Vagina (tissue), 2 donors: ENCODE results near the gene UPK3BL1.
"Not testable (repeated sequence)": the region's sequence is repeated elsewhere in the genome, so short reads cannot be mapped to it uniquely, and the experiment has no call there.

Experiments used
- POLR2A ChIP-seq, 2 donors: fragments of 450-650 bp; IDR thresholded peaks; one replicate each; pipeline ENCODE4 v1.6.1; 2017; ENCODE audit warnings: antibody characterized with exemption in 2 of 2, mild to moderate bottlenecking in 2 of 2, moderate library complexity in 2 of 2
- POLR2AphosphoS5 ChIP-seq, 2 donors: sonication (generic); formaldehyde crosslinking; IDR thresholded peaks; one replicate each; pipeline ENCODE4 v1.9.0; 2017; ENCODE audit warnings: antibody characterized with exemption in 2 of 2, mild to moderate bottlenecking in 2 of 2, low read depth in 1 of 2; ENCODE audit not compliant: insufficient read depth in 1 of 2
- TF ChIP-seq, protein P1 (sequence below), 3 experiments: fragments of 450-650 bp in 2 of 3; fragments of 200-600 bp in 1 of 3; sonication (generic) in 1 of 3; IDR thresholded peaks; one replicate each; pipeline ENCODE4 v1.5.1; 2017 to 2019; ENCODE audit warnings: antibody characterized with exemption in 3 of 3, mild to moderate bottlenecking in 2 of 3, moderate library complexity in 2 of 3

GRCh38 chr7:102673447-102674067 is 31.0 kb upstream of the UPK3BL1 start:
- TF ChIP-seq, protein P1, sequence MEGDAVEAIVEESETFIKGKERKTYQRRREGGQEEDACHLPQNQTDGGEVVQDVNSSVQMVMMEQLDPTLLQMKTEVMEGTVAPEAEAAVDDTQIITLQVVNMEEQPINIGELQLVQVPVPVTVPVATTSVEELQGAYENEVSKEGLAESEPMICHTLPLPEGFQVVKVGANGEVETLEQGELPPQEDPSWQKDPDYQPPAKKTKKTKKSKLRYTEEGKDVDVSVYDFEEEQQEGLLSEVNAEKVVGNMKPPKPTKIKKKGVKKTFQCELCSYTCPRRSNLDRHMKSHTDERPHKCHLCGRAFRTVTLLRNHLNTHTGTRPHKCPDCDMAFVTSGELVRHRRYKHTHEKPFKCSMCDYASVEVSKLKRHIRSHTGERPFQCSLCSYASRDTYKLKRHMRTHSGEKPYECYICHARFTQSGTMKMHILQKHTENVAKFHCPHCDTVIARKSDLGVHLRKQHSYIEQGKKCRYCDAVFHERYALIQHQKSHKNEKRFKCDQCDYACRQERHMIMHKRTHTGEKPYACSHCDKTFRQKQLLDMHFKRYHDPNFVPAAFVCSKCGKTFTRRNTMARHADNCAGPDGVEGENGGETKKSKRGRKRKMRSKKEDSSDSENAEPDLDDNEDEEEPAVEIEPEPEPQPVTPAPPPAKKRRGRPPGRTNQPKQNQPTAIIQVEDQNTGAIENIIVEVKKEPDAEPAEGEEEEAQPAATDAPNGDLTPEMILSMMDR (IDR thresholded peaks at IDR 0.05) = not testable (repeated sequence)
- not testable (repeated sequence) for TF ChIP-seq POLR2AphosphoS5 (IDR thresholded peaks at IDR 0.05; ENCODE audit: insufficient read depth in 1 of 2, low read depth in 1 of 2); POLR2A (IDR thresholded peaks at IDR 0.05)
